Cardiac muscle cell (in vitro differentiated cells and primary cell): ENCODE data around the gene FBXO30. TPM values are rescaled to one million over a fixed set of nuclear protein-coding genes. Genes with fewer than 3 reads are reported as not detected.

ENCODE experiments used
- DNase-seq, 2 donors: peaks; one replicate each; pipeline versions ENCODE4 v3.0.0 to v3.0.0-alpha.2; 2010 to 2017; ENCODE audit warnings: low read depth in 1 of 2, low spot score in 1 of 2
- H3K27ac ChIP-seq: fragments of 200-600 bp; sonication (generic); 2 replicates; pipeline ENCODE4 v1.5.1; 2016
- H3K27me3 ChIP-seq: fragments of 200-600 bp; sonication (generic); 2 replicates; pipeline ENCODE4 v1.6.0; 2016; ENCODE audit warnings: control low read depth
- H3K36me3 ChIP-seq: fragments of 200-600 bp; sonication (generic); 2 replicates; pipeline ENCODE4 v1.5.1; 2016; ENCODE audit warnings: control low read depth
- H3K4me1 ChIP-seq: fragments of 200-600 bp; sonication (generic); 2 replicates; pipeline ENCODE4 v1.8.1; 2017; ENCODE audit warnings: low read depth, mild to moderate bottlenecking, mixed run types
- H3K4me3 ChIP-seq: fragments of 200-600 bp; sonication (generic); 2 replicates; pipeline ENCODE4 v1.5.1; 2016; ENCODE audit warnings: mild to moderate bottlenecking
- H3K9me3 ChIP-seq: fragments of 200-600 bp; sonication (generic); 2 replicates; pipeline ENCODE4 v1.5.1; 2017; ENCODE audit warnings: low read depth, mild to moderate bottlenecking, control low read depth
- polyA plus RNA-seq: library from polyadenylated mRNA; unstranded; fragments of >200 nt; fragmentation: Nextera tagmentation; extraction: Ambion mirVana; gene quantifications from 2 replicates; pipeline ENCODE4 v1.2.1, GENCODE V29; 2016
- total RNA-seq: library from RNA; depleted of rRNA; stranded (reverse); fragments of >200 nt; gene quantifications from 2 replicates; pipeline ENCODE4 v1.2.3, GENCODE V29; 2016
- TF ChIP-seq, protein P1 (sequence below): IDR thresholded peaks from 2 replicates; pipeline ENCODE4 v1.5.1; 2012; ENCODE audit warnings: low read depth, mild to moderate bottlenecking, low read length

Gene FBXO30
- total and polyA plus RNA-seq, 2 experiments from 2014 or later, result 6.1 to 9.0 TPM

DNA sequence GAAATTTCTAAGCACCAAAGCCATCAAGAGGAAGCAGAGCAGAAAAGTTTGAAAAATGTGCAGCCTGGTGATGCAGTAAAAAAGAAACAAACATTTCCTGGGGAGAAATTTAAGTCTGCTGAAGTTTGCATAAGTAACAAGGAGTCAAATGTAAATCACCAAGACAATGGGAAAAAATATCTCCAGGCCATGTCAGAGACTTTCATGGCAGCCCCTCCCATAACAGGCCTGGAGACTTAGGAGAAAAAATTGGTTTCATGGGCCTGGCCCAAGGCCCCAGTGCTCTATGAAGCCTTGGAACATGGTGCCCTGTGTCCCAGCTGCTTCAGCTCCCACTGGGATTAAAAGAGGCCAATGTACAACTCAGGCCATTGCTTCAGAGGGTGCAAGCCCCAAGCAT is 49.1 kb downstream of the FBXO30 start:
- TF ChIP-seq, protein P1, sequence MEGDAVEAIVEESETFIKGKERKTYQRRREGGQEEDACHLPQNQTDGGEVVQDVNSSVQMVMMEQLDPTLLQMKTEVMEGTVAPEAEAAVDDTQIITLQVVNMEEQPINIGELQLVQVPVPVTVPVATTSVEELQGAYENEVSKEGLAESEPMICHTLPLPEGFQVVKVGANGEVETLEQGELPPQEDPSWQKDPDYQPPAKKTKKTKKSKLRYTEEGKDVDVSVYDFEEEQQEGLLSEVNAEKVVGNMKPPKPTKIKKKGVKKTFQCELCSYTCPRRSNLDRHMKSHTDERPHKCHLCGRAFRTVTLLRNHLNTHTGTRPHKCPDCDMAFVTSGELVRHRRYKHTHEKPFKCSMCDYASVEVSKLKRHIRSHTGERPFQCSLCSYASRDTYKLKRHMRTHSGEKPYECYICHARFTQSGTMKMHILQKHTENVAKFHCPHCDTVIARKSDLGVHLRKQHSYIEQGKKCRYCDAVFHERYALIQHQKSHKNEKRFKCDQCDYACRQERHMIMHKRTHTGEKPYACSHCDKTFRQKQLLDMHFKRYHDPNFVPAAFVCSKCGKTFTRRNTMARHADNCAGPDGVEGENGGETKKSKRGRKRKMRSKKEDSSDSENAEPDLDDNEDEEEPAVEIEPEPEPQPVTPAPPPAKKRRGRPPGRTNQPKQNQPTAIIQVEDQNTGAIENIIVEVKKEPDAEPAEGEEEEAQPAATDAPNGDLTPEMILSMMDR, result no peak
- DNase-seq, result no peak
- Histone ChIP-seq H3K4me1 (no peaks in the 10 kb centered on the region), H3K36me3 (no peaks in the 10 kb centered on the region), H3K4me3 (no peak overlapping the region), H3K9me3 (no peaks in the 10 kb centered on the region), H3K27me3 (no peaks in the 10 kb centered on the region), H3K27ac (no peak overlapping the region)

DNA sequence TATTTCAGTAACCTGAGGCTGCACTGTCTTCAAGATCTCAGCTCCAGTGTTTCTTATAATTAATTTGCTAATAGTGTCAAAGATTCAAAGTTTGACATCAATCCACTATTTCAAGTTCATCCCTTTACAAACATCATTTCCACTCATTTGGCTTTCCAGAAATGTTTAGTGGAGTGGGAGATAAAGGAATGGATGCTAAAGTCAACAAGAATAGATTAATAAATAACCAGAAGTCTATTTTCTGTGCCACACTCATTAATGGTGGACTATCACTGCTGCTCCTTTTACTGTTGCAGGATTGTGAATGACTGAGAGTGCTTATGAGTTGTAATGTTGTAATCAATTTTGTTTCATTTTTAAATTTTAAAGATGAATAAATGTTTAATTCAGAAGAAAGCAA is 50.9 kb downstream of the FBXO30 start:
- no peak overlapping the region for H3K4me3 ChIP-seq
- H3K36me3 ChIP-seq, result no peaks in the 10 kb centered on the region
- no peak overlapping the region for H3K27ac ChIP-seq
- no peak for DNase-seq
- no peaks in the 10 kb centered on the region for H3K4me1 ChIP-seq
- H3K27me3 ChIP-seq, result no peaks in the 10 kb centered on the region
- no peaks in the 10 kb centered on the region for H3K9me3 ChIP-seq
- TF ChIP-seq, protein P1, result no peak

DNA sequence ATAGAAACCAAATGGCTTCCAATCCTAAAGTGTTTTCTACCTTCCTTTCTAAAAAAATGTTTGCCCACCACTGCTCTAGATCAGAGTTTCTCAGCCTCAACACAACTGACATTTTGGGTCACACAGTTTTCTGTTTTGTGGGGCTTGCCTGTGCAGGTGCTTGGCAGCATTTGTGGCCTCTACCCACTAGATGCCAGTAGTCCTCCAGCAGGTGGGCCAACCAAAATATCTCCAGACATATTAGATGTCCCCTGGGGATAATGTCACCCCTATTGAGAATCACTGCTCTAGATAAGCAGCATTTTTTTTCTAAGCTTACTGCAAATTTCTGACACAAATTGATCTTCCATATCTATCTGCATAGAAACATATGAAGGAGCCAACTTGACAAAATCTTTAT is 53.0 kb downstream of the FBXO30 start:
- TF ChIP-seq, protein P1, result no peak
- no peaks in the 10 kb centered on the region for H3K9me3 ChIP-seq
- H3K4me3 ChIP-seq, result no peak overlapping the region
- no peaks in the 10 kb centered on the region for H3K4me1 ChIP-seq
- no peak for DNase-seq
- no peaks in the 10 kb centered on the region for H3K27me3 ChIP-seq
- H3K36me3 ChIP-seq, result no peaks in the 10 kb centered on the region
- no peak overlapping the region for H3K27ac ChIP-seq

DNA sequence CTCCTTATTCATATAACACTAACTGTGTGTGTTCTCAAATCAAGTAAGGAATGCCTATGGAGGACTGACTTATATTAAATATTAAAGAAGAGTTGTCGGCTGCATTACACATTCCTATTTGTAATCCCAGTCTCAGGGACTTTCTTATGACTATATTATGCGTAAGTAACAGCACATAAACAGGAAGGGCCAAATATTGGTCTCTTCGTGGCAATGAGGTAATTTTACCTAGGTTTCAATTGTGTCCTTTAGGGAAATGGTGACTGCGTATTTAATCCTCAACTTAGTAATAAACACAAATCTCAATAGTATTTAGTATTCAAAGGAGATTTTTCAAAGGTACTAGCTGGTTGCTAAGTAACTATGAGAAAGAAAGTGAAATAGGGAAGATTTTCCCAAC is 56.5 kb downstream of the FBXO30 start:
- no peaks in the 10 kb centered on the region for H3K9me3 ChIP-seq
- no peaks in the 10 kb centered on the region for H3K27me3 ChIP-seq
- DNase-seq, result no peak
- H3K27ac ChIP-seq, result no peak overlapping the region
- no peaks in the 10 kb centered on the region for H3K36me3 ChIP-seq
- TF ChIP-seq, protein P1, result no peak
- no peak overlapping the region for H3K4me3 ChIP-seq
- H3K4me1 ChIP-seq, result no peaks in the 10 kb centered on the region

DNA sequence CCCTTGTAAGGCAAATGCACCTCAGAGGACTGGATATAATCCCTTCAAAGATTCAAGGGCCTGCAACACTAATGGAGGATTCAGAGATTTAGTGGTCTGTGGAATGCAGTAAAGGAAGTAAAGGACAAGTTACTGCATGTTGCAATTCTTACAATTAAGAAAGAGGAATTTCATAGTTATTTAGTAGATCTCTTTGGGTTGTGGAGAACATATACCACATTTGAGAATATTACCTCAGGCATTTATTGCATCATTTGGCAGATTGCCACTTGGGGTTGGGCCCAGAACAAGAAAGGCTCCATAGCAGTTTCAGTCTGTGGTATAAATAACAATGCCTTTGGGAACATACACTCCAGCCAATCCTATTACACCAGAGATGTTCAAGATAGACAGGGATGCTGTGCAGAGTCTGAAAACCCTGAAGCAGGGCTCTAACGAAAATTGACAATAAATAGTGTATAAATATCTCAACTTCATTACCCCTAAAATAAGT is 58.4 kb downstream of the FBXO30 start:
- Histone ChIP-seq H3K27ac (no peak overlapping the region), H3K4me1 (no peaks in the 10 kb centered on the region), H3K4me3 (no peak overlapping the region), H3K27me3 (no peaks in the 10 kb centered on the region), H3K36me3 (no peaks in the 10 kb centered on the region), H3K9me3 (no peaks in the 10 kb centered on the region)
- peak in 1 of 2 donors; percentile 99 for DNase-seq
- TF ChIP-seq, protein P1, result no peak

DNA sequence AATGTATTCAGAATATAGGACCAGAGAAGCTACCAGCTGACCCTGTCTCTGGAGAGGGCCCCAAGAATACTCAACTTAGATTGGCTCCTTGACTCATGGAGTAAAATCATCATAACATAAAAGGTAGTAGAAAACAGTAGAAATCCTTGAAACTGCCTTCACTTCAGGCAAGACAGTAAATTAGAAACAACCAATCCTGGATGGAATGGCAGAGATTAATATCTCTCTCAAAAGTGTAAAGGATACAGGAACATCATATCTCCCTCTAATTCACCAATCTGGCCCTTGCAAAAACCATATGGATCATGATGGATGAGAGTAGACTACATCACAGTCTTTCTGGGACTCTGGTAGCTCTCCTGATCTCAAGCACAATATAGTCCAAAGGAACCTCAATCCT is 58.9 kb downstream of the FBXO30 start:
- Histone ChIP-seq H3K4me1 (no peaks in the 10 kb centered on the region), H3K9me3 (no peaks in the 10 kb centered on the region), H3K27ac (no peak overlapping the region), H3K27me3 (no peaks in the 10 kb centered on the region), H3K36me3 (no peaks in the 10 kb centered on the region), H3K4me3 (no peak overlapping the region)
- TF ChIP-seq, protein P1, result no peak
- no peak for DNase-seq
